ENCODE measurements around the gene NCAPG. TPM values are rescaled to one million over a fixed set of nuclear protein-coding genes. Genes with fewer than 3 reads are reported as not detected.

Gene NCAPG
- total and polyA plus RNA-seq, 7 donors = under 0.01 to 8.2 (median 0.66) TPM

GRCh38 chr4:17866810-17867209, 56.0 kb downstream of the NCAPG start:
- H3K27ac ChIP-seq = no peak overlapping the region
- H3K4me1 ChIP-seq = no peaks in the 10 kb centered on the region
- 94 to 96% methylated on average over 2 of the region's 2 CpGs for WGBS, 2 donors
- TF ChIP-seq POLR2AphosphoS5 (IDR thresholded peaks at IDR 0.05) (no peak), CTCF (IDR thresholded peaks at IDR 0.05) (no peak), EP300 (IDR thresholded peaks at IDR 0.05) (no peak), POLR2A (IDR thresholded peaks at IDR 0.05) (no peak)
- no peaks in the 10 kb centered on the region for H3K36me3 ChIP-seq
- H3K4me3 ChIP-seq = no peak overlapping the region
- no peak for DNase-seq
- no peaks in the 10 kb centered on the region for H3K27me3 ChIP-seq
- intact Hi-C loops (cut with DNase I) = no loop called here
- peaks cover 0 to 5% (median 2%) of the 10 kb centered on the region in 4 donors for H3K9me3 ChIP-seq

- TF ChIP-seq POLR2AphosphoS5 (IDR thresholded peaks at IDR 0.05) = no peak
- TF ChIP-seq EP300 (IDR thresholded peaks at IDR 0.05) = no peak
- no peak for TF ChIP-seq POLR2A (IDR thresholded peaks at IDR 0.05)
- TF ChIP-seq CTCF (IDR thresholded peaks at IDR 0.05) = no peak
- H3K9me3 ChIP-seq = peaks cover 0 to 2% (median under 1%) of the 10 kb centered on the region in 4 donors
- no peak overlapping the region for H3K4me3 ChIP-seq
- no peak for DNase-seq
- WGBS, 2 donors = 84 to 85% methylated on average over 3 of the region's 3 CpGs
- no peak overlapping the region for H3K27ac ChIP-seq
- no peaks in the 10 kb centered on the region for H3K4me1 ChIP-seq
- no peaks in the 10 kb centered on the region for H3K36me3 ChIP-seq
- no peaks in the 10 kb centered on the region for H3K27me3 ChIP-seq
- intact Hi-C loops (cut with DNase I) = no loop called here
Observed at GRCh38 chr4:17867276-17867675, 56.5 kb downstream of the NCAPG start.

- H3K27me3 ChIP-seq = no peaks in the 10 kb centered on the region
- no peaks in the 10 kb centered on the region for H3K4me1 ChIP-seq
- H3K36me3 ChIP-seq = no peaks in the 10 kb centered on the region
- no peak for TF ChIP-seq POLR2AphosphoS5 (IDR thresholded peaks at IDR 0.05)
- TF ChIP-seq POLR2A (IDR thresholded peaks at IDR 0.05) = no peak
- TF ChIP-seq EP300 (IDR thresholded peaks at IDR 0.05) = no peak
- no peak for TF ChIP-seq CTCF (IDR thresholded peaks at IDR 0.05)
- no peak for DNase-seq
- 83 to 90% methylated on average over 2 of the region's 2 CpGs for WGBS, 2 donors
- H3K27ac ChIP-seq = no peak overlapping the region
- H3K4me3 ChIP-seq = no peak overlapping the region
- intact Hi-C loops (cut with DNase I) = no loop called here
- no peaks in the 10 kb centered on the region for H3K9me3 ChIP-seq
Observed at GRCh38 chr4:17869327-17869726, 58.5 kb downstream of the NCAPG start.

GRCh38 chr4:17875402-17876070, 64.8 kb downstream of the NCAPG start:
- WGBS, 2 donors = 87 to 95% methylated on average over 4 of the region's 4 CpGs
- Histone ChIP-seq H3K4me1 (no peaks in the 10 kb centered on the region), H3K36me3 (no peaks in the 10 kb centered on the region), H3K27ac (no peak overlapping the region), H3K4me3 (no peak overlapping the region), H3K9me3 (no peaks in the 10 kb centered on the region), H3K27me3 (no peaks in the 10 kb centered on the region)
- TF ChIP-seq EP300 (IDR thresholded peaks at IDR 0.05) (no peak), POLR2A (IDR thresholded peaks at IDR 0.05) (no peak), POLR2AphosphoS5 (IDR thresholded peaks at IDR 0.05) (no peak)
- DNase-seq = no peak
- intact Hi-C loops (cut with DNase I) = no loop called here

- no peak overlapping the region for H3K27ac ChIP-seq
- TF ChIP-seq POLR2A (IDR thresholded peaks at IDR 0.05) (no peak), EP300 (IDR thresholded peaks at IDR 0.05) (no peak), CTCF (IDR thresholded peaks at IDR 0.05) (no peak), POLR2AphosphoS5 (IDR thresholded peaks at IDR 0.05) (no peak)
- 98% methylated on average over 4 of the region's 4 CpGs for WGBS, 2 donors
- intact Hi-C loops (cut with DNase I) = no loop called here
- H3K4me3 ChIP-seq = no peak overlapping the region
- H3K27me3 ChIP-seq = no peaks in the 10 kb centered on the region
- no peak for DNase-seq
- H3K9me3 ChIP-seq = no peaks in the 10 kb centered on the region
- no peaks in the 10 kb centered on the region for H3K36me3 ChIP-seq
- no peaks in the 10 kb centered on the region for H3K4me1 ChIP-seq
Observed at GRCh38 chr4:17876943-17877342, 66.2 kb downstream of the NCAPG start.

Data from sigmoid colon (tissue), 7 donors.